Duodenal mucosa (tissue), 2 donors: ENCODE data around the gene STK11.

Source experiments
- H3K27ac ChIP-seq: one replicate; pipeline ENCODE4 v1.7.0; 2013; ENCODE audit warnings: low read depth, low read length
- H3K27me3 ChIP-seq, 2 donors: one replicate each; pipeline ENCODE4 v1.7.0; 2013; ENCODE audit warnings: low read length in 2 of 2, control low read depth in 1 of 2; ENCODE audit not compliant: insufficient read depth in 2 of 2, control insufficient read depth in 1 of 2
- H3K36me3 ChIP-seq, 2 donors: one replicate each; pipeline ENCODE4 v1.7.0; 2013; ENCODE audit warnings: low read length in 2 of 2, control low read depth in 1 of 2; ENCODE audit not compliant: insufficient read depth in 2 of 2, control insufficient read depth in 1 of 2
- H3K4me1 ChIP-seq, 2 donors: one replicate each; pipeline ENCODE4 v1.7.0; 2013; ENCODE audit warnings: low read length in 2 of 2, control low read depth in 1 of 2; ENCODE audit not compliant: insufficient read depth in 2 of 2, control insufficient read depth in 1 of 2
- H3K4me3 ChIP-seq, 2 donors: one replicate each; pipeline ENCODE4 v1.7.0; 2013; ENCODE audit warnings: low read length in 2 of 2, low read depth in 1 of 2
- H3K9ac ChIP-seq, 2 donors: one replicate each; pipeline ENCODE4 v1.7.0; 2013; ENCODE audit warnings: low read length in 2 of 2, low read depth in 1 of 2
- H3K9me3 ChIP-seq, 2 donors: one replicate each; pipeline ENCODE4 v1.7.0; 2013; ENCODE audit warnings: low read length in 2 of 2, control low read depth in 1 of 2; ENCODE audit not compliant: control insufficient read depth in 1 of 2

The STK11 gene

DNA sequence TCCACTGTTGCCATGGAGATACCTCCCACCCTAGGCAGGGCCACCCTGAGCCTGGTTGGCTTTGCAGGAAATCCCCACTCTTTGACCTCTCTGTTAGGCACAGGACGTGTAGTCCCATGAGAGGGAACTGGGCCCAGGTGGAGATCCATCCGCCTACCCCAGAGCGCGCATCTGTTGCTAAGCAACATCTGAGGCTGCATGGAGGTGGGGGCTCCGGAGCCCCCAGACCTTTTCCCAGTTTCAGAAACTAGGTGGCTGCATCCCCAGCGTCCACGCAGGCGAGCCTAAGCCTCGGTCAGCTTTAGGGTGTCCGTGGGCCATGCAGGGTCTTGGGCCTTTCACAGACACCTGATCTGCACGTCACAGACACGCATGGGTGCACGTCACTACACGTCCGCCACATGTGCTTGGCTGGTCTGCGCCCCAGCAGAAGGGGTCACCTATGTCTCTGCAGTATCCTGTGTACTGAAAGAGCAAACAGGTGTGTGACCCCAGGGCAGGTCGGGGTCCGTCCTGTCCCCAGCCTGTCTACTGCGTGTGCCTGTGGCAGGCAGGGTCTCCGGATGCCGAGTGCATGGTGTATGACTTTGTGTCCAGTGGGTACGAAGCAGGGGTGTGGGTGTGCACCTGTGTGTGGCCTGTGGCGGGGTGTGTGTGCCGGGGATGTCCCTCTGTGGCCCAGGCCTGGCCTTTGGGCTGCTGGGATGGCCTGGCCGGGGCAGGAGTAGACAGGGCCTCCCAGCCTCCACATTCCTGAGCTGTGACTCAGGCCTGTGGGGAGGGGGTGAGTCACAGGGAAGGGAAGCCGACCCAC lies 59.4 kb downstream of the STK11 start:
- H3K27me3 ChIP-seq: no peaks in the 10 kb centered on the region
- H3K4me3 ChIP-seq: peak overlapping the region in 1 of 2 donors; percentile 29
- no peaks in the 10 kb centered on the region for H3K36me3 ChIP-seq
- peak overlapping the region; percentile 81 for H3K27ac ChIP-seq
- H3K9ac ChIP-seq: peak overlapping the region in 1 of 2 donors; percentile 25
- H3K4me1 ChIP-seq: peaks cover 53 to 72% of the 10 kb centered on the region in 2 donors
- H3K9me3 ChIP-seq: no peaks in the 10 kb centered on the region

DNA sequence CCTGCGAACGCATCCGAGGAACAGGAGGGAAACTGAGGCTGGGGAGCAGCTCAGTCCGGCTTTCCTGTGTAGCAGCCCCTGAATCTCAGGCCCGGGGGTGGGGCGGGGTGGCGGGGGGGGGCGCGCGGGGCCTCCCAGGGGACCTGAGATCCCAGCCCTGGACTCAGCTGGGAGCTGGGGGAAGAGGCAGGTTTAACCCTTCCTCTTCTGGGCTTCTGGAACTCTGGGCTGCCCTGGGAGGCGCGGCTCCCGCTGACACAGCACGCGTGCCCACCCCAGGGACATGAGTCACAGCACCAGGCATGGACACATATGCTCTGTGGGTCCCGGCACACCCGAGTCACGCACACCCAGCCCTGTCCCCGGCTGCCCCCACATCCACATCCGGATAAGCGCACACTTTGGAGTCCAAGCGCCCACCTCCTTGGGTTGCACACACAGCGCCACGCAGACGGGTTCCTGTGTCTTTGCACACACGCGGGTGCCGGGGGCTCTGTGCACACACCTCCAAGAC lies 60.1 kb downstream of the STK11 start:
- Histone ChIP-seq H3K4me3 (peak overlapping the region; percentile 65 to 68), H3K36me3 (peaks cover 0 to 1% of the 10 kb centered on the region in 2 donors), H3K9ac (peak overlapping the region; percentile 54 to 56), H3K27me3 (no peaks in the 10 kb centered on the region), H3K9me3 (no peaks in the 10 kb centered on the region), H3K27ac (peak overlapping the region; percentile 87), H3K4me1 (peaks cover 53 to 73% of the 10 kb centered on the region in 2 donors)

DNA sequence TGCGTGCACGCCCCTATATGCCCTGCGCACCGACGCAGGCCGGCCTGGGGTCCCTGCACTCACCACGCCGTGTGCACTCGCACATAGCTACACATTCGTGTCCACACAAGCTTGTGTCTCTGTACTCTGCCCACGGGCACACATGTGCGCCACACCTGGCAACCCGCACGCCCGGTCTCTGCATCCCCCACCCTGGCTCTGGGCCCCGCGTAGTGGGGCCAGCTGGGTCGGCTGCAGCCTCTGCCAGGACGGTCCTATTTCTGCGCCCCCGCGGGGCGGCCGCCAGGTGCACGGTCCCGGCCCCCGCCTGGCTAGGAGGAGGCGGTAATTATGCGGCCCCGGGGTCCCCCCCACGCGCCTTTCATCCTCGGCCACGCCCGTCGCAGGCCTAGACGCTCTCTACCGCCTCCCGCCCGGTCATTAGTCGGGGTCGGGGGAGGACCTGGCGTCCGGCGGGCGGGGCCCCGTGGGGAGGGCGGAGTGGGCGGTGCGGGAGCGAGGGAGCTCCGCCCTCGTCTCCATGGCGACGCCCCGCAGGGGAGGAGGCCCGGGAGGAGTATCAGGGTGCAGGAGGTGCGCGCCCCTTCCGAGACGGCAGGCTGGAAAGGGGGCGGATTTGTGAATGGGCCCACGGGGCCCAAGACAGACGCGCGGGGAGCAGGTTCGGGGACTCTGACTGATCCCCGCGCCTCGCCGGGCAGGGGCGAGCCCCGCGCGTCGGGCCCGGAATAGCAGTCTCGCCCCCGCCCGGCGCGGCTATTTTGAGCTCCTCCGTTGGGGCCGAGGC lies 60.7 kb downstream of the STK11 start:
- Histone ChIP-seq H3K27me3 (no peaks in the 10 kb centered on the region), H3K4me3 (peak overlapping the region; percentile 65 to 68), H3K36me3 (peaks cover 5 to 8% of the 10 kb centered on the region in 2 donors), H3K9me3 (no peaks in the 10 kb centered on the region), H3K27ac (peak overlapping the region; percentile 87), H3K4me1 (peaks cover 59 to 76% of the 10 kb centered on the region in 2 donors), H3K9ac (peak overlapping the region; percentile 54 to 56)

DNA sequence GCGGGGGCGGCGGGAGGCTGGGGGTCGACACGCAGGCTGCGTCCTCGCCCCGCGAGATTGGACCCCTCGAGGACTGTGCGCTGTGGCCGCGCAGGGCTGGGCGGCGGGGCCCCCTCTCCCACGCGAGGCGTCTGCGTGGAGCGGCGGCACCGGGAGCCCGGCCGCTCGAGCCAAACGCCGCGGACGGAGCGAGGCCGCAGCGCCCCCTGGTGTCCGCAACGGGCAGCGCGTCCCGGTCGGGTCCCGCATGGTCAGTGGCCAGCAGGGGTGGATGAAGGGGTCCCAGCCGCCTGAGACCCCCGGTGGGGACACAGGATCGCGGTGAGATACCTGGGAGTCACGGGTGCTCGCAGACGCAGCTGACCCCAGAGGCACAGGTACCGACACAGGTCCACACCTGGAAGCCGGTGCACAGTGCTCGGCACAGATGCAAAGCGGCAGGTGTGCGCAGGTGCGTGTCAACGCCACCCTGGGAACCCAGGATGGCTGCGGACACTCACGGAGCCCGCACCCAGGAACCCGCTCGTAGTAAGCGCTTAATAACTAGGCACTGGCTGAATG lies 61.4 kb downstream of the STK11 start:
- Histone ChIP-seq H3K4me3 (peak overlapping the region; percentile 54 to 65), H3K9ac (peak overlapping the region; percentile 18 to 48), H3K4me1 (peaks cover 59 to 76% of the 10 kb centered on the region in 2 donors), H3K27me3 (no peaks in the 10 kb centered on the region), H3K36me3 (peaks cover 11 to 14% of the 10 kb centered on the region in 2 donors), H3K27ac (peak overlapping the region; percentile 87), H3K9me3 (no peaks in the 10 kb centered on the region)

DNA sequence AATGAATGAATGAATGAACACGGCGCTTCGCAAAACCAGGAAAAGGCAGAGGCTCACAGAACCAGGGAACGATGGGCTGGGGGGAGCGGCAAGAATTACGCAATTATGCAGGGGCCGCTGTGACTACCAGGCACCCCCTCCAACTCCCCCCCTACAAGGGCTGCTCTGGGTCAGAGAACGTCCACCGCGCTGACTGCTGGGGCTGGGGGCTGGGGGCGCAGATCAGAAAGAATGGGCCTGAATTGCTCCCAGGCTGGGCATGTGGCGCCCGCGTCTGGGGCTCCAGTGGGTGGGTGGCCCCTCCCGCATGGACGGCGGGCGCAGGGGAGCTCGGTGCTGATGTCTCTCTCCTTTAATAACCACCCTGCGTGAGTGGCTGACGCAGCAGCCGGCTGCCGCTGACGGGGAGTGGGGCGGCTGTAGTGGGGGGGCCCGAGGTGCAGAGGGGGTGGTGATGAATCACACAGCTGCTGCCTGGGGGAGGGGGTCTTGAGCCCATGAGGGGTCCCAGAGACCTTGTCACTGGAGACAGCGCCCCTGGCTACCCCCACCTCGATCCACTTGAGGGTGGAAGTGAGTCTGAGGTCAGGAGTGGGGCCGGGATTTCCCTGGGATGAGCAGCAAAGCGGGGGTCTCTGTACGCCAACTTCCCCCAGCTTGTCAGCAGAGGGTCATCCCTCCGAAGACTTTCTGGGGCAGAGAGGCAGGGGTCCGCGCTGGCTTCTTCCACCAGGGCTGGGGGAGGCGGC lies 62.1 kb downstream of the STK11 start:
- Histone ChIP-seq H3K36me3 (peaks cover 16 to 21% of the 10 kb centered on the region in 2 donors), H3K27me3 (no peaks in the 10 kb centered on the region), H3K9ac (peak overlapping the region; percentile 18 to 48), H3K9me3 (no peaks in the 10 kb centered on the region), H3K4me3 (peak overlapping the region; percentile 54 to 65), H3K27ac (no peak overlapping the region), H3K4me1 (peaks cover 58 to 75% of the 10 kb centered on the region in 2 donors)

DNA sequence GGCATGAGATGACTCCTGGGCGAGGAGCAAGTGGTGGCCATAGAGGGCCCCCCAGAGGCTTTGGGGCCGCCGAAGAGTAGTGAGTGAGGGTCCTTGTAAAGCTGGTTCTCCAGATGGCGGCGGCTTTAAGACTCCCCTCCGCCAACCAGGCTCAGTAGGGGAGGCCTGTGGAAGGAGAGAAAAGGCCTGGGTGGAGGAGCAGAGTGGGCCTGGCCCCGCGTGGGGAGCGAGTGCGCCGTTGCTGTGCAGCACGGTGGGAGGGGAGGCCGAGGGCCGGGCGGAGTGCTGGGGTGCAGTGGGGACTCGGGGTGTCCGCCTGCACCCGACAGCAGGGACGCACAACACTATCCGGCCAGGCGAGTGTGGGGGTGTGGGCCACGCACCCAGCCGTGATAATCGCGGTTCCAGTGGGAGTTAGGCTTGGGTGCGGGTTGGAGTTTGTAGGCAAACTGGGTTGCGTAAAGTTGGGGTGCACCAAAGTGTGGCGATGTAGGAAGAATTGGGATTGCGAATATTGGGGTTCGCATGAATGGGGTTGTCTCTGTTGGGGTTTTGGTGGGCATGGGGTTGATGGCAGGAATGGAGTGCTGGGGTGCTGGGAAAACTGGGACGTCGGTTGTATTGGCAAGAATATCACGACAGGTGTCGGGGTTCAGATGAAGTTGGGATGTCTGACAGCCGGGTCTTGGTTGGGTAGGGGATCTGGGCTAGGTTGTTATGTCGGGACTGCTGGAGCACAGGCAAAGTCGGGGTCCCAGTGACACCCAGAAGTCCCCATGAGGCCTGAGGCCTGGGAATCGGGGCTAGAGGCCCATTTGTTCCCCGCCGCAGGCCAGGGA lies 62.9 kb downstream of the STK11 start:
- H3K4me3 ChIP-seq: peak overlapping the region; percentile 11 to 29
- H3K36me3 ChIP-seq: peaks cover 24 to 29% of the 10 kb centered on the region in 2 donors
- H3K9me3 ChIP-seq: no peaks in the 10 kb centered on the region
- no peaks in the 10 kb centered on the region for H3K27me3 ChIP-seq
- peaks cover 57 to 76% of the 10 kb centered on the region in 2 donors for H3K4me1 ChIP-seq
- peak overlapping the region; percentile 62 for H3K27ac ChIP-seq
- peak overlapping the region; percentile 10 to 51 for H3K9ac ChIP-seq

DNA sequence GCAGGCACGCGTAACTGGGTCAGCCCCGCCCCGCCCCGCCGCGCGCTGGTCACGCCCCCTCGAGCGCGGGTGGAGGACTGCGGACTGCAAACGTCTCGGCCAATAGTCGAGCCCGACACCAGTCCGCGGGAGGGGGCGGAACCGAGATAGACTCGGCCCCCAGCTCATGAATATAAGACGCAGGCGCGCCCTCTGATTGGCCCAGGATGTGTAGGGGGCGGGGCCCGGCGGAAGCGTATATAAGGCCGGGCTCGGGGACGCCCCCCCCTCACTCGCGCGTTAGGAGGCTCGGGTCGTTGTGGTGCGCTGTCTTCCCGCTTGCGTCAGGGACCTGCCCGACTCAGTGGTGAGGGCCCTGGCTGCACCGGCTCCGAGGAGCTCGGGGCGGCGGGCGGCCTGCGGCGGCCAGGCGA lies 63.5 kb downstream of the STK11 start, which contains the start of gene CIRBP:
Gene CIRBP, plus strand, starts transcription at position 268 of the 413 bp plus-strand sequence. CDS start 1,602 bp downstream, outside the sequence.
- no peaks in the 10 kb centered on the region for H3K9me3 ChIP-seq
- H3K36me3 ChIP-seq: peaks cover 25 to 35% of the 10 kb centered on the region in 2 donors
- no peaks in the 10 kb centered on the region for H3K27me3 ChIP-seq
- H3K4me3 ChIP-seq: peak within 1 kb of the TSS; percentile 96 to 100
- H3K9ac ChIP-seq: peak within 1 kb of the TSS; percentile 86 to 98
- H3K27ac ChIP-seq: peak within 1 kb of the TSS; percentile 98
- peaks cover 60 to 83% of the 10 kb centered on the region in 2 donors for H3K4me1 ChIP-seq

DNA sequence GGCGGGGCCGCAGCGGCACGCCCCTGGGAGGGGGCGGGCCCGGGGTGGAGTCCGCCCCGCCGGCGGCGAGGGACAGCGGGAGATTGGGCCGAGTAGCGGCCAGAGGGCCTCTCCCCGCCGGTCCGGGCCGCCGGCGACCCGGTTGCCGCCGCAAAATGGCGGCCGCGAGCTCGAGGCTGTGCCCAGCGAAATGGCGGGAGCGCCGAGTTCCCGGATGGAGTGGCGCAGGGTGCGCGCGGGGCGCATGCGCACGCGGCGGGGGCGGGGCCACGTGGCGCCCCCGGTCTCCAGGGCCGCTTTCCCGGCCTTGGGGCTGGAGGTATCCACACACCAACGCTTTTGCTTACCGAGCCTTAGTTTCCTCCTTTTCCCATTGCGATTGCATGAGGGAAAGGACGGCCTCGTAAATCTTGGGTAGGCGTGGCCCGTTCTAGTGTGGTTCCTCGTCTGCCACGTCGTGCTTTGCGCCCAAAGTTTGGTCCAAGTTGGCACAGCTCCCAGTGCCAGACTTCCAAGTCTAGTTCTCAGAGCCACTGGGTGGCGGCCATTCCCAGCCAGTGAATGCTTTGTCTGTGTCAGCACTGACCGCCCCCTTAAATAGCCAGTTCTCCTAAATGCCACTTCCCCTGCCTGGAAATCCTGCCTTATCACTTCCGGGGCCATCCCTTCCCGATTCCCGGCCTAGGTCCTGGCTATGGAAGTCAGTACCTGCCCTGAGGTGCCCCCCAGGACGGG lies 64.1 kb downstream of the STK11 start:
- peak overlapping the region; percentile 98 for H3K27ac ChIP-seq
- peaks cover 65 to 84% of the 10 kb centered on the region in 2 donors for H3K4me1 ChIP-seq
- H3K27me3 ChIP-seq: no peaks in the 10 kb centered on the region

More for the DNA sequence above, 64.1 kb downstream of the STK11 start:
- H3K9me3 ChIP-seq: no peaks in the 10 kb centered on the region
- H3K9ac ChIP-seq: peak overlapping the region; percentile 86 to 98
- peaks cover 30 to 41% of the 10 kb centered on the region in 2 donors for H3K36me3 ChIP-seq
- H3K4me3 ChIP-seq: peak overlapping the region; percentile 96 to 100
